AG08395 (cell line): ENCODE measurements around the gene CD6.
"Not testable (repeated sequence)": the region's sequence is repeated elsewhere in the genome, so short reads cannot be mapped to it uniquely, and the experiment has no call there.

ENCODE experiments used
- DNase-seq: peaks from one replicate; pipeline ENCODE4 v3.0.0; 2012; ENCODE audit warnings: mixed read lengths, low spot score

CD6 gene

GRCh38 chr11:61056571-61056970 is 85.1 kb downstream of the CD6 start:
- no peak for DNase-seq

- no peak for DNase-seq
Observed at GRCh38 chr11:61056981-61057380, 85.5 kb downstream of the CD6 start.

- no peak for DNase-seq
Observed at GRCh38 chr11:61057615-61058014, 86.1 kb downstream of the CD6 start.

DNA sequence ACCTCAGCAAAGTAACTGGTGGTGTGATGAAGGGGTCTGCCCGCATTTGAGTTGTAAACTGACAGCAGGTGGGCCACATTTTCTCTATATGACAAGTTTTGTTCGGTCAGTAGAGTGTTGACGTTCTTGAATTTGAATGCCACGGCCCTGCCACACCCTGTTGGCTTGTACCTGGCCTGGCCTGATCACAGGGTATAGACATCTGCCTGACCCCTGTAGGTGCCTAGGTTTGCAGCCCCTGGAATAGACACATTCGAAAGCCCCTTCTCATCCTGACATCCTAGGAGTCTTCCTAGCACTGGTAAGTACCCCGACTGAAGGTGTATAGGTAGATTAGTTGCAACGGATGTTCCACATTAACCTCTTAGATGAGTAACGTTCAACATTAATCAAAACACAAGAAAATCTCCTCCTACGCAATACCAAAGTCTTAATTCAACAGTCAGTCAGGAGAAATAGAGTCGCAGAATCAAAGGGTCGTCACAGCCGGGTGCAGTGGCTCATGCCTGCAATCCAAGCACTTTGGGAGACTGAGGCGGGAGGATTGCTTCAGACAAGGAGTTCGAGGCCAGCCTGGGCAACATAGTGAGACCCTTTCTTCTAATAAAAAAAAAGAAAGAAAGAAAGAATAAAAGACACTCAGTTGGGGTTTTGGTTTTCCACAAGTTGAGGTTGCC is 87.2 kb downstream of the CD6 start:
- DNase-seq: no peak

DNA sequence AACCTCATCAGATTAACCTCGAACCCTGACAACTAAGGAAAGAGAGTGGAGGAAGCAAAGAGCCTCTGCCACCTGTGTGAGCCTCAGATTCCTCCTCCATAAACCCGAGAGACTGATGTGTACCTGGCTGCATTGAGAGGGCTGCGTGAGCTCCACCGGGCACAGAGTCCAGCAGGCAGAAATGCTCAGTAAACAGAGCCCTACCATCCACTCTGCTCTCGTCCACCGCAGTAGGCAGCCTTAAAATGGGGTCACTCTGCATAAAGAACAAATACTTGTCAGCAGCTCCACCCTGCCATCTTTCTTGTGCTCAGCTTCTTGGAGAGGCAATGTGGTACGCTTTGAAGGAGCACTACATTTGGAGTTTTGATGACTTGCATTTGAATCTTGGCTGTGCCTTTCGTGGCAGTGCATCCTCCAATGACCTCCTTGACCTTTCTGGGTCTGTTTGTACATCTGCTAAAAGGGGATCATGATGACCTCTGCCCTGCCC is 87.8 kb downstream of the CD6 start:
- DNase-seq: no peak

- no peak for DNase-seq
Observed at GRCh38 chr11:61061081-61061826, 89.8 kb downstream of the CD6 start.

GRCh38 chr11:61062181-61062930 is 90.9 kb downstream of the CD6 start:
- DNase-seq: no peak

- not testable (repeated sequence) for DNase-seq
Observed at GRCh38 chr11:61065236-61065635, 93.8 kb downstream of the CD6 start.

DNA sequence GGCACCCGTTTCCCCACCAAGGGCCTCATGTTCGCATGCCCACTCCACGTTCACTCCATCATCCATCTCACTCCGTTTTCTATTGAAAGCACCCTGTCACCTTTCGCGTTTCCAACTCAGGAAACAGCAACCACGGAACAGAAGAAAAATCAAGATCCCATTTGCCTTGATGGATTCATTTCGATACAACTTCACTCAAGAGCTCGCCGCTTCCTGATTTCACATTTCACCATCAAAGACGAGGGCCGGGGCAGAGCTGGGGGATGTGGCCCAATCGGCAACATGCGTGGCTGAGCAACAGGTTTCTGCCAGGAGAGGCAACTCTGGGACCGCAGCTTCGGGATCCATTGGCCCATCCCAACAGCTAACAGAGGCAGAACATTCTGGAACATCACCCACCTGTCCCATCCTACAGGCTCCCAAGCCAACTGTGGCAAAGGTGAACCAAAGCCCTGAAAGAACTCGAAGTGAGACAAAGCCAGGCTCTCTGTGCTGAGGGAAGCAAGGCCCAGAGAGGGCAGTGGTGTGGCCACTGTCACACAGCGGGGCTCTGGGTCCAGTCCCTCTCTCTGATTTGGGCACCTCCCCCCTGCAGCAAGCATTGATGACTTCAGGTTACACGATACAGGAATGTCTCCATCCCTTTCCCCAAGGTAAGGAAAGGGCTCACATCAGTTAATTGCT is 94.6 kb downstream of the CD6 start:
- no peak for DNase-seq

DNA sequence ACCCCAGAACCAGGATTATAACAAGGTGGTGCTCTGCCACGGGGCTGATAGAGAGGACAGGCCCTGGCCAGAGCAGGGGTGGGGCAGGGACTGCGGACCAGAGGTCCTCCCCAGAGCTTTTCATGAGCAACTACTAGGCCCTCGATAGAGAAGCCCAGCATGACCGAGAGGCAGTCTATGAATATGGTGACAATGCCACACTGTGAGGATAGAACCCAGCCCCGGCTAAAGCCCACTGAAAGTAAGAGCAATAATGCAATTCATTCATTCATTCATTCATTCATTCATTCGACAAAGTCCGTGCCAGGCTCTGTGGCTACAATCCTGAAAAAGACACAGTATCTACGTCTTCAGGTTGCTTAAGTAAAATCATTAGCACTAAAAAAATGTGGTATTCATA is 95.2 kb downstream of the CD6 start:
- no peak for DNase-seq

DNA sequence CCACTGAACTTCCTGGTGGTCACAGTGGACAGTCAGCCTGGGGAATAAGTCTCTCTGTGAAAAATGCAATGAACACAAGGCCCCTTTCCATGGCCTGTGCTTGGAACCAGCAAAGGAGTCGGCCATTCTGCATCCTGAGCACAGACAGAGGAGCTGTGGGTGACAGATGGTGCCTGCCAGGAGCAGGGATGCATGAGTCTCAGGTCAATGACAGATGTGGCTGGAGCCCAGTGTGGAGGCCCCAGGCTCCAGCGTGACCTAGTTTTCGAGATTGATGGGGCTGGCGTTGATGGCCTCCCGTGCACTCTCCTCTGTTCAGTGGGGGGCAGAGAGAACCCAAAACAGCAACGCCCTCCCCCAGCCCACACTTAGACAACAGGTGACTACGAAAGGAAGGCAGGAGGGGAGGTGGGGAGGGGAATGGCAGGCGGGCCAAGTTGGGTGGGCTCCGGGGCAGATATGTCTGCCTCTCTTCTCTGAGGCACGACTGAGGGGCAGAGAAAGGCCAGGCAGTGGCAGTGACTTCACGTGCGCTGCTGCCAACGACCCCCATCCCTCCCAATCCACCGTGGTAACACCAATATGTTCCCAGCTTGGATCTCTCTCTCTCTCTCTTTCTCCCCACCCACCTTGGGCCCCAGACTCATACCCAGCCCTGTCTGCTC is 96.4 kb downstream of the CD6 start:
- no peak for DNase-seq

DNA sequence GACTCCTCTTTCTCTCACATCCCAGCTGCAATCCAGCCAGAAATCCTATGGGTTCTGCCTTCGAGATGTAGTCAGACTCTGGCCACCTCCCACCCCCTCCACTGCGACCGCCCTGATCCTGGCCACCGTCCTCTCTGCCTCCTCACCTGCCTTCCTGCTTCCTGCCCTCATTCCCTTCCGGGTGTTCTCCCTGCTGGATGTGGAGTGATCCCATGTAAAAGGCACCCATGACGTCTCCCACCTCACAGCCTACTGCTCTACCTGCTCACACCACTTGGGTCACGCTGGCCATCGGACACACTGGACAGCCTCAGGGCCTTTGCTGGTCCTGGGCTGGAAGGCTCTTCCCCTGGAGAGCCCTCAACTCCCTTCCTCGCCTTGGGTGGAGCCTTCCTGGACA is 97.1 kb downstream of the CD6 start:
- no peak for DNase-seq

DNA sequence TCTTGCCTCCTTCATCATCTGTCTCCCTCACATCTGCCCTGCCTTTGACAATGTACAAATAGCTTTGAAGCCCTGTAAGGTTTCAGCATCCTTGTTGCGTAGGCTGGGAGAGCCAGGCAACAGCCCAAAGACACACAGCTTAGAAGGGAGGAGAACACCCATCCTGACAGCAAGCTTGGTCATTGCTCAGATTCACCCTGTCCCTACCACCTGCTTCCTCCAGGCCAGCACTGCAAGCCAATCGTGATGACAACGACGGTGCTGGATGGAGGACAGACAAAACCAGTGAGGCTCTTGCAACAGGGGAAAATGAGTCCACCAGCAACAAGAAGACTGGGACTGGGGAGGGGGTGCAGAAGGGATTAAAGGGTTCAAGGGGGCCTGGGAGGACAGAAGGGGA is 97.9 kb downstream of the CD6 start:
- no peak for DNase-seq
